ENCODE results near the gene PRR16.
"Not testable (repeated sequence)": the region's sequence is repeated elsewhere in the genome, so short reads cannot be mapped to it uniquely, and the experiment has no call there.

PRR16 gene

DNA sequence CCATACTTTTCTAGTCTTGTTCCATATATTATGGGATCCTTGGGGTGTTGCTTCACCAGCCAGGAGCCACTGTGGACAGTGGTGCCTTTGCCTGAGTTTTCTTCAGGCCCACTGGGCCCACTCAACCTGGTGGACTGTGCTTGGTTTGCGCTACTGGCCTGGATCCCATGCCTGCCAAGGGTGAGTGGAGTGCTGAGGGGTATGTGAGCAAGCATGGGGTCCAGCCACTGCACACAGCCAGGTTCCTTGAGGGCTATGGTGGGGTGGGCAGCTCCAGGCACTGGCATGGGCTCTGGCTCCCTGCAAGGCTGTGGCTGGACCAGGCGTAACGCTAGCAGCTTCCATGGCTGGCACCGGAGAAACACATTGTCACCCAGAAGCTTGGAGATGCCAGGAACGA lies 13.2 kb upstream of the PRR16 start:
- TF ChIP-seq, protein P1, sequence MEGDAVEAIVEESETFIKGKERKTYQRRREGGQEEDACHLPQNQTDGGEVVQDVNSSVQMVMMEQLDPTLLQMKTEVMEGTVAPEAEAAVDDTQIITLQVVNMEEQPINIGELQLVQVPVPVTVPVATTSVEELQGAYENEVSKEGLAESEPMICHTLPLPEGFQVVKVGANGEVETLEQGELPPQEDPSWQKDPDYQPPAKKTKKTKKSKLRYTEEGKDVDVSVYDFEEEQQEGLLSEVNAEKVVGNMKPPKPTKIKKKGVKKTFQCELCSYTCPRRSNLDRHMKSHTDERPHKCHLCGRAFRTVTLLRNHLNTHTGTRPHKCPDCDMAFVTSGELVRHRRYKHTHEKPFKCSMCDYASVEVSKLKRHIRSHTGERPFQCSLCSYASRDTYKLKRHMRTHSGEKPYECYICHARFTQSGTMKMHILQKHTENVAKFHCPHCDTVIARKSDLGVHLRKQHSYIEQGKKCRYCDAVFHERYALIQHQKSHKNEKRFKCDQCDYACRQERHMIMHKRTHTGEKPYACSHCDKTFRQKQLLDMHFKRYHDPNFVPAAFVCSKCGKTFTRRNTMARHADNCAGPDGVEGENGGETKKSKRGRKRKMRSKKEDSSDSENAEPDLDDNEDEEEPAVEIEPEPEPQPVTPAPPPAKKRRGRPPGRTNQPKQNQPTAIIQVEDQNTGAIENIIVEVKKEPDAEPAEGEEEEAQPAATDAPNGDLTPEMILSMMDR (IDR thresholded peaks at IDR 0.05; ENCODE audit: low read depth, low read length), result no peak
- no peak overlapping the region for H3K4me3 ChIP-seq (ENCODE audit: low read depth, low read length)
- DNase-seq (ENCODE audit: low read depth, low spot score), result no peak
- in situ Hi-C loops (cut with HindIII; ENCODE audit: low sequenced_read_pairs), result no loop called here

DNA sequence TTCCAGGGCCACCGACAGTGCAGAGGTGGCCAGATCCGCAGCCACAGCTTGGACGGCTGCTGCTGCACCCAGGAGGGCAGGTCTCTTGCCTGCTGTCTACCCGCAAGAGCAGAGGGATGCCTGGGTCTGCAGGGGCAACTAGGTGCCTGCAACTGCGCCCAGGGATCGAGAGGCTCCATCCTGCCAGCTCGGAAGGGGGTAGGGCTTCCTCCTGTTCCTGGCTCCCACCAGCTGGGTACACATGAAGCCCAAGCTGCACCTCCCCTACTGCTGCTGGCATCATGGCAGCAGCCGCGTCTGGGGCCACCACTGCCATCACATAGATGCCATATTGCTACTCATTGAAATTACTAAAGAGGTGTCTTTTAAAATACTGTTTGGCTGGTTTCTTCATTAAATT lies 12.7 kb upstream of the PRR16 start:
- in situ Hi-C loops (cut with HindIII; ENCODE audit: low sequenced_read_pairs), result no loop called here
- TF ChIP-seq, protein P1 (IDR thresholded peaks at IDR 0.05; ENCODE audit: low read depth, low read length), result no peak
- DNase-seq (ENCODE audit: low read depth, low spot score), result no peak

DNA sequence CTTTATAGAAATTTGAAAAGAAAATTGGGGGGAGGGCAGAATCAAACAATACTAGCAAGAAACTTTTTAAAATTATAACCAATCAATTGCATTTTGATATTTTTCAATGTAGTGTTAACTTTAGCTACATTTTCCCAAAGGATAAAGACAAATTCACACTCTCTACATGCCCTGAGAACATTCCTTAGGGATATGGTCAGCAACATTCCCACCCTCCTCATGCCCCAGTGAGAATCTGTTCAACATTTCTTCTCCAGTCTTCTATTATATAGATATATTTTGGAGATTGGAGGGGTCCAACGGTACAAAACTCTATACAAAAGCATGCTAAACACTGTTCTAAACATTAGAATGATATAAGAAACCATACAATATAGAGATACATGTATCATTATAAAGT lies 11.6 kb upstream of the PRR16 start:
- TF ChIP-seq, protein P1 (IDR thresholded peaks at IDR 0.05; ENCODE audit: low read depth, low read length), result no peak
- in situ Hi-C loops (cut with HindIII; ENCODE audit: low sequenced_read_pairs), result no loop called here

More for the DNA sequence above, 12.7 kb upstream of the PRR16 start:
- no peak overlapping the region for H3K4me3 ChIP-seq (ENCODE audit: low read depth, low read length)

DNA sequence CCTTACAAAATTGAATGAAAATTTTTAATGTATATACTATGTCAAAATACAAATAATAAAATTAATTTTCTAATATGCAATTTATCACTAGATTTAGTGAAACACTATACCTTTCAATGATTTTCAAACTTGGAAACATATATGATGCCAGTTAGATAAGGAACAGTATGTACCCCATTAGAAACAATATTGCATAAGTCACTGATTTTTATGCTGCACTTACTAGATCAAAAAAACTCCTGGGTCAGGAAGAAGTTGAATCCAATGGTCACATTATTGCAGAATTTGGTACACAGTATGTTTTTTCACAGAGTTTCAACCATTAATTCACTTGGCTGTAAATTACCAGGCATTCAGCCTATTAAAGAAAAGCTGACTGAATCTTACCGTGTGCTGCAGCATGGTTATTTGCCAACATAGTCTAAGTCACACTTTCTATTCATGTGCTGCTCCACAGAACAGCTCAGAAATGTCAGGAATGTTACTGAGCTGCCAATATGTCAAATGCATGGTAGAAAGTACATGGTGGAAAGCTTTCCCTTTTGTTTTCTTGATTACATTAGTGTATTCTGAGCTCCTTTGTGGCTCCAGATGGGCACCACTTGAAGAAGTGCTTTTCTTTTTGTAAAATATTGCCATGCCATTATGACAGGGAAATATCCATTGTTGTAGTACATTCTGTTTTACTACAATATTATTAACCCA lies 9.9 kb upstream of the PRR16 start:
- H3K4me3 ChIP-seq (ENCODE audit: low read depth, low read length), result no peak overlapping the region
- TF ChIP-seq, protein P1 (IDR thresholded peaks at IDR 0.05; ENCODE audit: low read depth, low read length), result no peak
- peak; percentile 84 for DNase-seq (ENCODE audit: low read depth, low spot score)
- in situ Hi-C loops (cut with HindIII; ENCODE audit: low sequenced_read_pairs), result no loop called here

More for the DNA sequence above, 11.6 kb upstream of the PRR16 start:
- H3K4me3 ChIP-seq (ENCODE audit: low read depth, low read length), result no peak overlapping the region
- DNase-seq (ENCODE audit: low read depth, low spot score), result no peak

DNA sequence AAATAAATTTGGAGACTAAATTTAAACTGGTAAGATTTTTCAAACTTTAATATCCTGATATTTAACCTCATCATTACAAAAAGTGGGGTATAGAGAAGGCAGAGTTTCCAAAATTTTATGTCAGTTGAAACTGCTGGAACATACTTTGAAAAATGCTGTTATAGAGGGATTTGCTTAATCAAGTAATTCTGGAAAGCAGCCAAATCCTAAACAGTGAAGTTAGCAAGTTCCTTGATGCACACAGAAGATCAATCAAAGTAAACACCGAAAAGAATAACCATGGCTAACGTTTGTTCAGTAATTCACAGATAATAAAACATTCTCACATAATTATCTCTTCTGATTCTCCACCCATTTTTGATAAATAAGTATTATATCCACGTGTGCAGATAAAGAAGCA lies 8.1 kb upstream of the PRR16 start:
- TF ChIP-seq, protein P1 (IDR thresholded peaks at IDR 0.05; ENCODE audit: low read depth, low read length), result no peak
- H3K4me3 ChIP-seq (ENCODE audit: low read depth, low read length), result no peak overlapping the region
- in situ Hi-C loops (cut with HindIII; ENCODE audit: low sequenced_read_pairs), result no loop called here
- no peak for DNase-seq (ENCODE audit: low read depth, low spot score)

DNA sequence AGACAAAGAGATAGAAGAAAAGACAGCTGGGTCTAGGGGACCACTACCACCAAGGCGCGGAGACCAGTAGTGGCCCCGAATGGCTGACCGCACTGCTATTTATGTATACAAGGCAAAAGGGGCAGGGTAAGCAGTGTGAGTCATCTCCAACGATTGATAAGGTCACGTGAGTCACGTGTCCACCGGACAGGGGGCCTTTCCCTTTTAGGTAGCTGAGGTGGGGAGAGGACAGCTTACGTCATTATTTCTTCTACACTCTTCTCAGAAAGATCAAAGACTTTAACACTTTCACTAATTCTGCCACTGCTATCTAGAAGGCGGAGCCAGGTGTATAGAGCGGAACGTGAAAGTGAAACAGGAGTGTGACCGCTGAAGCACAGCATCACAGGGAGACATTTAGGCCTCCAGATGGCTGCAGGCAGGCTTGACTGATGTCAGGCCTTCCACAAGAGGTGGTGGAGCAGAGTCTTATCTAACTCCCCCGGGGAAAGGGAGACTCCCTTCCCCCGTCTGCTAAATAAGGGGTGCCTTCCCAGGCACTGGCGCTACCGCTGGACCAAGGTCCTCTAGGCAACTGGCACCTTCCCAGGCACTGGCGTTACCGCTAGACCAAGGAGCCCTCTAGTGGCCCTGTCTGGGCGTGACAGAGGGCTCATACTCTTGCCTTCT lies 6.1 kb upstream of the PRR16 start:
- DNase-seq (ENCODE audit: low read depth, low spot score), result peak; percentile 49
- in situ Hi-C loops (cut with HindIII; ENCODE audit: low sequenced_read_pairs), result no loop called here
- TF ChIP-seq, protein P1 (IDR thresholded peaks at IDR 0.05; ENCODE audit: low read depth, low read length), result peak; percentile 69
- no peak overlapping the region for H3K4me3 ChIP-seq (ENCODE audit: low read depth, low read length)

DNA sequence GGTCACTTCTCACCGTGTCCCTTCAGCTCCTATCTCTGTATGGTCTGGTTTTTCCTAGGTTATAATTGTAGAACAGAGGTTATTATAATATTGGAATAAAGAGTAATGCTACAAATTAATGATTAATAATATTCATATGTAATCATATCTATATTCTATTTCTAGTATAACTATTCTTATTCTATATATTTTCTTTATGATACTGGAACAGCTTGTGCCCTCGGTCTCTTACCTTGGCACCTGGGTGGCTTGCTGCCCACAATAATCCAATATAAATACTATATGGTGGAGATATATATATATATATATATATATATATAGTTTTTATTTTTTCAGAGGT lies 5.6 kb upstream of the PRR16 start:
- in situ Hi-C loops (cut with HindIII; ENCODE audit: low sequenced_read_pairs); H3K4me3 ChIP-seq (ENCODE audit: low read depth, low read length); DNase-seq (ENCODE audit: low read depth, low spot score): not testable (repeated sequence)
